ENCODE data around the gene PACSIN1.

Gene PACSIN1

DNA sequence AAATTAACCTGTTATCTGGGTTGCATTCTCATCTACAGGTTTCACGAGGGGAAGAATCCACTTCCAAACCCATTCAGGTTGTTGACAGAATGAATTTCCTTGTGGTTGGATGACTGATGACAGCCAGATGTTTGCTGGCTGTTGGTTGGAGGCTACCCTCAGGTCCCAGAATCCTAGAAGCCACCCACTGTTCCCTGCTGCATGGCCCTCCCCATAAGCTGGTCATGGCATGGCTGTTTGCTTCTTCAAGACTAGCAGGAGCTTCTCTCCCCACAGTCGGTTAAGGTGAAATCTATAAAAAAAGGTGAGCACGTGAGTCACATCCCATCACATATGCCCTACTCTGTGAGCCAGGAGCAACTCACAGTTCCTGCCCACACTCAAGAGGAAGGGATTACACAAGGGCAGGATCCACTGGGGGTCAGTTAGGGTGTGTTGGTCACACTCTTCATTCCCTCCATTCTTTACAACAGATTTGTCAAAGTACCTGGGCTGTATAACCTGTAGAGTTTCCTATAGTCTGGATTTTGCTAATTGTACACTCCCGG, 20.5 kb upstream of the PACSIN1 start:
- Histone ChIP-seq H3F3A (ENCODE audit: insufficient read depth) (no peaks in the 10 kb centered on the region), H3K79me2 (ENCODE audit: insufficient read depth, low read length) (no peaks in the 10 kb centered on the region), H2AFZ (ENCODE audit: low read depth, low read length, severe bottlenecking) (no peak overlapping the region), H3K9ac (ENCODE audit: low read length) (no peak overlapping the region), H3K27me3 (ENCODE audit: low read length) (no peaks in the 10 kb centered on the region), H4K20me1 (ENCODE audit: low read depth, low read length) (no peaks in the 10 kb centered on the region), H3K4me2 (ENCODE audit: low read depth, low read length, poor library complexity, severe bottlenecking) (no peak overlapping the region), H3K27ac (ENCODE audit: low read depth, low read length) (no peak overlapping the region), H3K36me3 (ENCODE audit: low read length) (no peaks in the 10 kb centered on the region), H3K4me3 (ENCODE audit: insufficient read depth, low read length, poor library complexity, severe bottlenecking) (no peak overlapping the region), H3K9me3 (ENCODE audit: insufficient read depth, low read length) (no peaks in the 10 kb centered on the region), H3K9me2 (replicated peaks; ENCODE audit: insufficient read depth, low read length) (no peaks in the 10 kb centered on the region)
- TF ChIP-seq, protein P1, sequence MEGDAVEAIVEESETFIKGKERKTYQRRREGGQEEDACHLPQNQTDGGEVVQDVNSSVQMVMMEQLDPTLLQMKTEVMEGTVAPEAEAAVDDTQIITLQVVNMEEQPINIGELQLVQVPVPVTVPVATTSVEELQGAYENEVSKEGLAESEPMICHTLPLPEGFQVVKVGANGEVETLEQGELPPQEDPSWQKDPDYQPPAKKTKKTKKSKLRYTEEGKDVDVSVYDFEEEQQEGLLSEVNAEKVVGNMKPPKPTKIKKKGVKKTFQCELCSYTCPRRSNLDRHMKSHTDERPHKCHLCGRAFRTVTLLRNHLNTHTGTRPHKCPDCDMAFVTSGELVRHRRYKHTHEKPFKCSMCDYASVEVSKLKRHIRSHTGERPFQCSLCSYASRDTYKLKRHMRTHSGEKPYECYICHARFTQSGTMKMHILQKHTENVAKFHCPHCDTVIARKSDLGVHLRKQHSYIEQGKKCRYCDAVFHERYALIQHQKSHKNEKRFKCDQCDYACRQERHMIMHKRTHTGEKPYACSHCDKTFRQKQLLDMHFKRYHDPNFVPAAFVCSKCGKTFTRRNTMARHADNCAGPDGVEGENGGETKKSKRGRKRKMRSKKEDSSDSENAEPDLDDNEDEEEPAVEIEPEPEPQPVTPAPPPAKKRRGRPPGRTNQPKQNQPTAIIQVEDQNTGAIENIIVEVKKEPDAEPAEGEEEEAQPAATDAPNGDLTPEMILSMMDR (IDR thresholded peaks at IDR 0.05; ENCODE audit: insufficient read depth, low read length, poor library complexity, severe bottlenecking) = no peak
- TF ChIP-seq EZH2phosphoT487 (conservative IDR thresholded peaks at IDR 0.05; ENCODE audit: low read length) = no peak

DNA sequence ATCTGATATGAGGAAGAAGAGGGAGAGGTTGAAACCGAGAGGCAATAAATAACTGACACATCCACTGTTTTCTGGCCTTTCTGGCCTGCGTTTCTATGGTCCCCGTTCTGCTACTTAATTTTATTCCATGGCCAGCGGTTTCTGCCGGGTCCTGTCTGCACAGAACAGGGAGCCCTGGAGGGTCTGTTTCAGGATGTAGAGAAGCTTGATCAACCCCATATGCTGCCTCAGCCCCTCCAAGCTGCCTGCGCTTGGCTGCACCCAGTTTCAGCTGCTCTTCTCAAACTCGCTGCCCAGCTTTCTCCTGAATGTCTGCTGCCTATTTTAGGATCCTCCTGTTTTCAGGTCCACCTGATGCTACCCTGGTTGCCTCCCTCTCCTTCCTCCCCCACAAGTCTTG, 18.5 kb upstream of the PACSIN1 start:
- H3K27me3 ChIP-seq (ENCODE audit: low read length) = no peaks in the 10 kb centered on the region
- no peak overlapping the region for H3K4me3 ChIP-seq (ENCODE audit: insufficient read depth, low read length, poor library complexity, severe bottlenecking)
- no peak overlapping the region for H3K27ac ChIP-seq (ENCODE audit: low read depth, low read length)
- H3K79me2 ChIP-seq (ENCODE audit: insufficient read depth, low read length) = no peaks in the 10 kb centered on the region
- no peaks in the 10 kb centered on the region for H3K9me2 ChIP-seq (replicated peaks; ENCODE audit: insufficient read depth, low read length)
- no peak overlapping the region for H2AFZ ChIP-seq (ENCODE audit: low read depth, low read length, severe bottlenecking)
- no peaks in the 10 kb centered on the region for H3K36me3 ChIP-seq (ENCODE audit: low read length)
- H3K9ac ChIP-seq (ENCODE audit: low read length) = no peak overlapping the region
- H4K20me1 ChIP-seq (ENCODE audit: low read depth, low read length) = no peaks in the 10 kb centered on the region
- H3K4me2 ChIP-seq (ENCODE audit: low read depth, low read length, poor library complexity, severe bottlenecking) = no peak overlapping the region
- no peaks in the 10 kb centered on the region for H3F3A ChIP-seq (ENCODE audit: insufficient read depth)
- H3K9me3 ChIP-seq (ENCODE audit: insufficient read depth, low read length) = no peaks in the 10 kb centered on the region
- TF ChIP-seq, protein P1 (IDR thresholded peaks at IDR 0.05; ENCODE audit: insufficient read depth, low read length, poor library complexity, severe bottlenecking) = no peak
- no peak for TF ChIP-seq EZH2phosphoT487 (conservative IDR thresholded peaks at IDR 0.05; ENCODE audit: low read length)

DNA sequence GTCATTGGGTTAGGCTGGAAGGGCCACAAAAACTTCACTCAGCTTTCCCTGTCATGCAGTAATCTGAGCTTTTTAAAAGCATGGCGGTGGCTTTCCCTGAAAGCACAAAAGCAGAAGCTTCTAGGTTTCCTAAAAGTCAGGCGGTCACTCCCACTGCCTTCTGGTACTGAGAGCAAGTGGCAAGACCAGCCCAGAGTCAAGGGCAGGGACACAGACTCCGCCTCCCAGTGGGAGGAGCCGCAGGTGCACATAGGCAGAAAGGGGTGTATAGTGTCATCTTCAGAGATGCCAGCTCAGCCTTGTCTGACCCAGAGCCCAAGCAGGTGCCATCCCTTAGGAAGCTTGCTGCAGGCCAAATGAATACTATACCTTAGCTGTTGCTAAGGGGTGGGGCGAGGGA, 18.0 kb upstream of the PACSIN1 start:
- no peaks in the 10 kb centered on the region for H3K36me3 ChIP-seq (ENCODE audit: low read length)
- H3K79me2 ChIP-seq (ENCODE audit: insufficient read depth, low read length) = no peaks in the 10 kb centered on the region
- TF ChIP-seq, protein P1 (IDR thresholded peaks at IDR 0.05; ENCODE audit: insufficient read depth, low read length, poor library complexity, severe bottlenecking) = no peak
- TF ChIP-seq EZH2phosphoT487 (conservative IDR thresholded peaks at IDR 0.05; ENCODE audit: low read length) = no peak
- H3K9me3 ChIP-seq (ENCODE audit: insufficient read depth, low read length) = no peaks in the 10 kb centered on the region
- no peaks in the 10 kb centered on the region for H3K27me3 ChIP-seq (ENCODE audit: low read length)
- no peaks in the 10 kb centered on the region for H4K20me1 ChIP-seq (ENCODE audit: low read depth, low read length)
- no peak overlapping the region for H3K27ac ChIP-seq (ENCODE audit: low read depth, low read length)
- H3K4me3 ChIP-seq (ENCODE audit: insufficient read depth, low read length, poor library complexity, severe bottlenecking) = no peak overlapping the region
- no peak overlapping the region for H3K9ac ChIP-seq (ENCODE audit: low read length)
- no peak overlapping the region for H2AFZ ChIP-seq (ENCODE audit: low read depth, low read length, severe bottlenecking)
- H3K9me2 ChIP-seq (replicated peaks; ENCODE audit: insufficient read depth, low read length) = no peaks in the 10 kb centered on the region
- H3F3A ChIP-seq (ENCODE audit: insufficient read depth) = no peaks in the 10 kb centered on the region
- H3K4me2 ChIP-seq (ENCODE audit: low read depth, low read length, poor library complexity, severe bottlenecking) = no peak overlapping the region

Data from SU-DHL-6 (cell line).